ENCODE data around the gene CXCR4. TPM values are rescaled to one million over a fixed set of nuclear protein-coding genes. Genes with fewer than 3 reads are reported as not detected.

The CXCR4 gene
- total and polyA plus RNA-seq, 10 of the 15 experiments (the other 5 are each of a cell fraction or from before 2014, with no cell fraction given) = 31.1 to 749 (median 52.7) TPM

GRCh38 chr2:136117909-136118818, at the start of gene CXCR4 (continued):
- TF ChIP-seq SRF (IDR thresholded peaks at IDR 0.05; ENCODE audit: low read depth in 2 of 2, low read length in 2 of 2) (no peak), TAF1 (IDR thresholded peaks at IDR 0.05; ENCODE audit: borderline replicate concordance, low read depth, low read length) (peak; percentile 91), EZH2 (IDR thresholded peaks at IDR 0.05; ENCODE audit: borderline replicate concordance, control insufficient read depth, low read depth, low read length) (no peak; the same call in 1 of the 2 replicates), SMARCA5 (IDR thresholded peaks at IDR 0.05) (no peak), MEF2A (IDR thresholded peaks at IDR 0.05; ENCODE audit: insufficient read depth, low read depth, low read length) (no peak), SKIL (IDR thresholded peaks at IDR 0.05; ENCODE audit: low read depth, poor library complexity, severe bottlenecking) (peak; percentile 7), RELB (IDR thresholded peaks at IDR 0.05; ENCODE audit: low read depth) (no peak), IRF5 (IDR thresholded peaks at IDR 0.05; ENCODE audit: borderline replicate concordance) (no peak)

Data from GM12878 (cell line).